ENCODE measurements around the gene PNISR. TPM values are rescaled to one million over a fixed set of nuclear protein-coding genes. Genes with fewer than 3 reads are reported as not detected.
A peak's percentile ranks its signal among the peaks of the same experiment; 100 is the strongest.
"Not testable (repeated sequence)": the region's sequence is repeated elsewhere in the genome, so short reads cannot be mapped to it uniquely, and the experiment has no call there.

Gene PNISR
- total RNA-seq = 104 TPM

- DNase-seq (ENCODE audit: low spot score) = peak; percentile 96
Measured at GRCh38 chr6:99424761-99425646, at the start of gene PNISR. TSS of gene PNISR (minus strand) at chr6:99425308. CDS start at chr6:99414659, 10,649 bp downstream.

- DNase-seq (ENCODE audit: low spot score) = no peak
Measured at GRCh38 chr6:99473730-99474129, 48.6 kb upstream of the PNISR start.

- DNase-seq (ENCODE audit: low spot score) = no peak
Measured at GRCh38 chr6:99471638-99472037, 46.5 kb upstream of the PNISR start.

GRCh38 chr6:99467509-99468106 lies 42.5 kb upstream of the PNISR start:
- DNase-seq (ENCODE audit: low spot score) = no peak

GRCh38 chr6:99459133-99459532 lies 34.0 kb upstream of the PNISR start:
- not testable (repeated sequence) for DNase-seq (ENCODE audit: low spot score)

GRCh38 chr6:99458319-99458718 lies 33.2 kb upstream of the PNISR start:
- DNase-seq (ENCODE audit: low spot score) = no peak

- no peak for DNase-seq (ENCODE audit: low spot score)
Measured at GRCh38 chr6:99446076-99446475, 21.0 kb upstream of the PNISR start.

- no peak for DNase-seq (ENCODE audit: low spot score)
Measured at GRCh38 chr6:99434702-99435530, 9.8 kb upstream of the PNISR start.

- no peak for DNase-seq (ENCODE audit: low spot score)
Measured at GRCh38 chr6:99432877-99433276, 7.8 kb upstream of the PNISR start.

- DNase-seq (ENCODE audit: low spot score) = no peak
Measured at GRCh38 chr6:99431901-99432300, 6.8 kb upstream of the PNISR start.

- no peak for DNase-seq (ENCODE audit: low spot score)
Measured at GRCh38 chr6:99427988-99428387, 2.9 kb upstream of the PNISR start.

GRCh38 chr6:99426451-99426757 lies 1.3 kb upstream of the PNISR start:
- no peak for DNase-seq (ENCODE audit: low spot score)

- peak; percentile 82 for DNase-seq (ENCODE audit: low spot score)
Measured at GRCh38 chr6:99425647-99426450, 741 bp upstream of the PNISR start.

GRCh38 chr6:99424022-99424421 lies 1.1 kb downstream of the PNISR start:
- no peak for DNase-seq (ENCODE audit: low spot score)

- DNase-seq (ENCODE audit: low spot score) = no peak
Measured at GRCh38 chr6:99422912-99423311, 2.2 kb downstream of the PNISR start.

- DNase-seq (ENCODE audit: low spot score) = no peak
Measured at GRCh38 chr6:99416892-99417767, 8.0 kb downstream of the PNISR start.

- DNase-seq (ENCODE audit: low spot score) = no peak
Measured at GRCh38 chr6:99416226-99416625, 8.9 kb downstream of the PNISR start.

- DNase-seq (ENCODE audit: low spot score) = no peak
Measured at GRCh38 chr6:99415446-99415845, 9.7 kb downstream of the PNISR start.

GRCh38 chr6:99412065-99412464 lies 13.0 kb downstream of the PNISR start:
- no peak for DNase-seq (ENCODE audit: low spot score)

GRCh38 chr6:99409672-99410071 lies 15.4 kb downstream of the PNISR start:
- no peak for DNase-seq (ENCODE audit: low spot score)

- DNase-seq (ENCODE audit: low spot score) = no peak
Measured at GRCh38 chr6:99407076-99407475, 18.0 kb downstream of the PNISR start.
